ENCODE measurements around the gene KRT82.
"Not testable (repeated sequence)": the region's sequence is repeated elsewhere in the genome, so short reads cannot be mapped to it uniquely, and the experiment has no call there.

Gene KRT82

GRCh38 chr12:52405922-52406385 is at the start of gene KRT82:
TSS of gene KRT82 (minus strand) at chr12:52406335. CDS start at chr12:52406277, 58 bp downstream.
- no peak for DNase-seq

- DNase-seq: no peak
These were observed 49.7 kb upstream of the KRT82 start for GRCh38 chr12:52455821-52456220.

GRCh38 chr12:52454411-52455201 is 48.5 kb upstream of the KRT82 start:
- DNase-seq: no peak

GRCh38 chr12:52452101-52452500 is 46.0 kb upstream of the KRT82 start, which contains the start of gene KRT6B:
TSS of gene KRT6B (minus strand) at chr12:52452146. CDS start at chr12:52452078, 68 bp downstream.
- no peak for DNase-seq

DNA sequence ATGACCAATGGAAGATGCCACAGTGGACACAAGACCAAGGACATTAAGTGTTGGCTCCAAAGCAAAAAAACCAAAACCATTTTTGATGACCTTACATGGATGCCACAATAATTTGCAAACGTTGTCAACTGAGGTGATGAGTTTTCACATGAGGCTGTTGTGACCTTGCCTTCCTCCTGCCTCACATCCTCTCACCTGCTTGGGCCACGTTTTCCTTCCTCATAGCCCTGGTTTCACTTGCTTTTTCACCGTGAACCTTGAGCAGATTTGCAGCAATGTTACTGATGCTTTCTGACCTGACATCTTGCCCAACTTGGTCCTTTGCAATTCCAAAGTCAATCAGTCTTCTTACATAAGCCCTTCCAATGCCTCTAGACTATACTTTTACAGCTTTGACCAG is 42.1 kb upstream of the KRT82 start:
- no peak for DNase-seq

GRCh38 chr12:52447196-52447595 is 41.1 kb upstream of the KRT82 start:
- not testable (repeated sequence) for DNase-seq

DNA sequence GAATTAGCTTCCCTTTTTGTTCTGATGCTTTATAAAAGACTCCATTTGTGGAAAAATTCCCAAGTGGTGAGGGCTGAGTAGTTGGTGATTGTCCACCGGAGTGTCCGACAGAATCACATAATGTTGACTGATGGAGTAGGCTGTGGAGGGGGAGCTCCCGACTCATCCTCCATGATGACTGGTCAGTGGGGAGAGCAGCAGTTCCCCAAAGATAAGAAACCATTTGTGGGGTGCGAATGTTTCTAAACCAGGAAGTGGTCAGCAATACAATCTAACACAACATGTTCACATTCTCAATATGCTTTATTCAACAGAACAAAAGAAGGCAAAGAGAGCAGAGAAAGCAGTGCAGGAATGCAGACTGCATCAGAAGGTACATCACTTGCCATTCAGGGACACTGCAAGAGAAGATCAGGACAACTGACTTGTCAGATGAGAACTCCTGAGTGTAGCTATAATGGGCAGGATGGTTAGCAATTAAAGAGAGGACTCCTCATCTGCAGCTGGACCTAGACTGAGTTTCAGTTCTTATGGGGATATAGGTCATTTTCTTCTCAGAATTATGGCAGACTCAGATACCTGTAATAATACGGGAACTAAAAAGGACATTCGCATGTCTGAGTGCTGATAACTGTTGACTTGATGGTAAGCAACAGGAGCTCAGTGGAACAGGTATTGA is 40.4 kb upstream of the KRT82 start:
- no peak for DNase-seq

DNA sequence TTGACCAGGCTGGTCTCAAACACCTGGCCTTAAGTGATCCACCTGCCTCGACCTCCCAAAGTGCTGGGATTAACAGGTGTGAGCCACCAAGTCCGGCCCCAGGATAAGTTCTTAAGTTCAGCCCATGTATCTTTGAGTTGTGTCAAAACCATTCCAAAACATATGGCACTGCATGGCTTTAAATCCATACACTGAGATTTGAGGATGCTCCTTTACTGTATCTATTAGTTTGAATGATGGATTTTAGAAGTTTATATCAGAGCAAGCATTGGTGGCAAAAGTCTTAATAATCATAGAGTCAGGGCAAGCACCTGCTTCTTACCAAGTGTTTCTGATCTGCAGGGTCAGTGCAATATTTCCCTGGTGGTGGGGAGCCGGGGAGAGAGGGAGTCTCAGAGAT is 39.7 kb upstream of the KRT82 start:
- no peak for DNase-seq

DNA sequence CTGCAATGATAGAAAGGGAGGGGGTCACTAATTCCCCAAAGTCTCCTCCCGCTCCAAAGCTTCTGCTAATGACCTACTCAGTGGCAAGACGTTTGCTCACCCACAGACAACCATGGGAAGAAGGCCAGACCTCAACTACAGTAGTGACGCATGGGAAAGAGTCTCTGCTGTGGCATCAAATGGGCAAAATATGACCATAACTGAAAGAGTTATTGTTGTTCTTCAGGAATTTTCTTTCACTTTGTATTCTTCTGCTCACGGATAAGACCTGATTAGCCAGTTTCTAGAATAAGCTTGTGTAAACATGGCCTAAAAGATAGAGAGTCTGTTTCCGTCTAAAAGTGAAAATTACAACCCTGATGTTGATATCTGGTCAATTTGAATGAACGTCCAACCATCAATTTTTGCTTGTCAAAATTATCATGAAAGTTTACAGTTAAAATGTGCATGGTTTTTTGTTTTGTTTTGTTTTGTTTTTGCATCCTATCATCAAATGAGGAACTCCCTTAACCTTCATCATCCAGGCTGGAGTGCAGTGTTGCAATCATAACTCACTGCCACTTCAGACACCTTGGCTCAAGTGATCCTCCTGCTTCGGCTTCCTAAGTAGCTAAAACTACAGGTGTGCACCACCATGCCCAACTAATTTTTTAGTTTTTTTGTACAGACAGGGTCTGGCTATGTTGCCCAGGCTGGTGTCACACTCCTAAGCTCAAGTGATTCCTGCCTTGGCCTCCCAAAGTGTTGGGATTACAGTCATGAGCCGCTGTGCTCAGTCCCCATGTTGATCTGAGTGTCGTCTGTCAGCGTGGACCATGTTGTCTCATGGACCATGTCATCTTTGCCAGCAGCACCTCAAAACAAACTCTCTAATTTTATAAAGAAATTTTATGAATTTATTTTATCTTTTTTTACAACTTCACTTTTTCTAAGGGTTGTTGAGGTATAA is 38.8 kb upstream of the KRT82 start:
- DNase-seq: no peak

GRCh38 chr12:52443966-52444365 is 37.8 kb upstream of the KRT82 start:
- DNase-seq: no peak

- DNase-seq: no peak
These were observed 36.5 kb upstream of the KRT82 start for GRCh38 chr12:52442600-52443061.

- DNase-seq: no peak
These were observed 35.3 kb upstream of the KRT82 start for GRCh38 chr12:52441320-52441911.

- no peak for DNase-seq
These were observed 34.7 kb upstream of the KRT82 start for GRCh38 chr12:52440821-52441319.

GRCh38 chr12:52439845-52440244 is 33.7 kb upstream of the KRT82 start:
- no peak for DNase-seq

DNA sequence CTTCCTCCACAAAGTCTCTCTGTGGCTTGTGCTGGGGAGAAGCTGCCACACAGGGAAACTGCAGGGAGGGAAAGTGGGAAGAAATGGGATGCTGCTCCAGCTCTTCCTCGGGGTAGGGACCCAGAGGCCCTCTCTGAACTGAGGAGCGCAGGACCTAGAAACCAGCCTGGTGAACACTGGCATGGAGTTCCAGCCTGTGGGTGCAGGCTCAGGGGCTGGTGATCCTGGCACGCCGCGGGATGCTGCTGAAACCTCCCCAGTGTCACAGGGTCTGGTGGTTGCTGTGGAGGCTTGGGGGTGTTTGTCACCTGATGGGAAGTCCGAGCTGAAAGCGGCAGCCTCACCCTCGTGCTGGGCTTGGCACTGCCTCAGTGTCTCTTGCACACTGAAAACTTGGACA is 33.3 kb upstream of the KRT82 start:
- no peak for DNase-seq

DNA sequence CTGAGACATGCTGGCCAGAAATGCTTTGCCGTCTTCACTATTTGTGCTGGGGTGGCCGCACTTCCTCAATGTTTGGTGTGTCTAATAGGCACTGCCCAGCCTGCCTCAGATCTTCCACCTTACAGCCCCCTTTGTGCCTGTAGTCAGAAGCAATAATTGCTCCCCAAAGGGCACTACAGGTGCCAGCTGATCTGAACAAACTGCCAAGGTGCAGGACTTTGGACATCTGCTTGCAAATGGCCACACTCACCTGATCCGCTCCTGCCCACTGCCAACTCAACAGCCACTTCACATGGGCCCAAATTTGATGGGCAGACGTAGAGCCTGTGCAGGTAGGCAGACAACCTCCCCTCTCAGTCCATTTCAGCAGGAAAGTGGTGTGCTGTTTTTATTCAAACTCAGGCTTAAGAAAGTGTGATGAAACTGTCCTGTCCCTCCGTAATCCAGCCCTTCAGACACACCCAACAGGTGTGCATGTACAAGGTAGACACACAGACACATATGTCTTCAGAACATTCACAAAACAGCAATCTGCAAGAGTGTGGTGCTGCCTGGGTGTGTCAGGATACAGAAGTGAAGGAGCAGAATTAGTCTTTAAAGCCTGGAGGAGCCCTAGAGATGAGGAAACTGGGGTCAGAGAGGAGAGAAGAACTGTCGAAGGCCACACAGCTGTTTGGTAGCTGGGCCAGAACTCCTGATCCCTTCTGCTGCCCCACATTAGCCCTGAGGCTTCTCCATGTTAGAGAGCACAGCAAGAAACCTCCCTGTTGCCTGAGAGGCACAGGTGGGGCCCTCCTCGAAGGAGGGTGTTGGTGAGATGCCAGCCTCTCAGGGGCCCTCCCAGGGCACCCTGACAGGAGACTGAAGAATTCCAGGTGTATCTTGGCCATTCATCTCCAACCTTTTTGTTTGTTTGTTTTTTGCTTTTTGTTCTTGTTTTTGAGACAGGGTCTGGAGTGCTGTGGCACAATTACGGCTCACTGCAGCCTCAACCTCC is 32.5 kb upstream of the KRT82 start:
- no peak for DNase-seq

GRCh38 chr12:52437508-52437907 is 31.4 kb upstream of the KRT82 start:
- no peak for DNase-seq

- no peak for DNase-seq
These were observed 30.8 kb upstream of the KRT82 start for GRCh38 chr12:52436828-52437474.

DNA sequence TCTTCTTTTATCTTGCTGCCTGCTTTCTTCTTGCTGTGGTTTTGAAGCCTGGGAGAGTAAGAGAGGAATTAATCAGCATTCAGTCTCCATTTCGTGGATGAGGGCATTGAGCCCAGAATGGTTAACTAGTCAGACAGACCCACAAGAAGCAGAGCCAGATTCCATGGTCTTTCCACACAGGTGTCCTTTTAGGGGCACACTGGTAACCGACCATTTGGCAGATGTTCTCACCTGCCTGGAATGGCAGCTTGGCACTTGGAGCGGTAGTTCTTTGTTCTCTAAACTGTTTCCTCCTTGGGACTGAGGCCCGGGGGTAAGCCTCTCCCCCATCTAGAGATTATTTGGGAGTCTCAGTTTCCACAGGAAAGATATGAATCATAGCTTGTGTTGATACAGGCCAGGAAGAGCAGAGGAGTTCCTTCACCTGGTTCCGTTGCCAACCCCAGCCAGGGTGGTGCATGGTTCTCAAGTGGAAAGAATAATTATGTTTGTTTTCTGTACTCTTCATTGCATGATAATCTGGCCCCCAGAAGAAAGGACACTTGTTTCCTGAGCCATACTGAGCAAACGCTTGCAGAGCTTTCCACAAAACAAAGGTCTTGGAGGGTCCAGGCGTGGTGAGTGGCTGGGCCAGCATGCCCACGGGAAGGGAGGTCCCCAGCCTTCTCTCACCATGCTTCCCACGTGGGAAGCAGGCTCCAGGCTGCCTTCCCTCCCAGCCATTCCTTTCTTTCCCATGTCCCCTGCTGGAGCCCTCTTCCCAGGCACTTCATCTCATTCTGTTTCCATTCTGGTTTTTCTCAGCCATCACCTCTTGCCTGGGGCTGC is 30.1 kb upstream of the KRT82 start:
- no peak for DNase-seq

DNA sequence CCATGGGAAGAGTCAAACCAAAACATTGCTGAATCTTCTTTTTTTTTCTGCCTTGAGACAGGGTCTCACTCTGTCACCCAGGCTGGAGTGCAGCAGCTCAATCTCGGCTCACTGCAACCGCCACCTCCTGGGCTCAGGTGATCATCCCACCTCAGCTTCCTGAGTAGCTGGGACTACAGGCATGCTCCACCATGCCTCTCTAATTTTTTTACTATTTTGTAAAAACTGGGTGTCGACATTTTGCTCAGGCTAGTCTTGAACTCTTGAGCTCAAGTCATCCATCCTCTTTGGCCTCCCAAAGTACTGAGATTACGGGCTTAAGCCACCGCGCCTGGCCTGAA is 29.5 kb upstream of the KRT82 start:
- DNase-seq: no peak
